ENCODE results near the gene FBLN1.
"Not testable (repeated sequence)": the region's sequence is repeated elsewhere in the genome, so short reads cannot be mapped to it uniquely, and the experiment has no call there.

GRCh38 chr22:45494306-45494705, 8.4 kb upstream of the FBLN1 start:
- not testable (repeated sequence) for TF ChIP-seq CTCF, POLR2A (IDR thresholded peaks at IDR 0.05)
